Hepatocyte (in vitro differentiated cells): ENCODE results near the gene HCN2.

Experiments
- CTCF ChIP-seq: fragments of 200-600 bp; sonication (generic); IDR thresholded peaks from 2 replicates; pipeline ENCODE4 v1.5.1; 2016; ENCODE audit warnings: antibody characterized with exemption, mild to moderate bottlenecking; ENCODE audit not compliant: poor library complexity
- EZH2 ChIP-seq: fragments of 200-600 bp; sonication (generic); IDR thresholded peaks from 2 replicates; pipeline ENCODE4 v1.6.1; 2016; ENCODE audit warnings: antibody characterized with exemption, mild to moderate bottlenecking, borderline replicate concordance

GRCh38 chr19:661427-662196, 71.9 kb downstream of the HCN2 start:
- TF ChIP-seq CTCF = no peak
- no peak for TF ChIP-seq EZH2
